Kasumi-1 (cell line): ENCODE measurements around the gene PRM1.

Source experiments
- DNase-seq, 2 experiments: peaks; one replicate each; lab custom pipeline; 2025; lab: John Stamatoyannopoulos, UW

The PRM1 gene

GRCh38 chr16:11273721-11274324 lies 7.3 kb downstream of the PRM1 start:
- no peak for DNase-seq

GRCh38 chr16:11272921-11273720 lies 8.0 kb downstream of the PRM1 start, which contains the start of gene PRM3:
Gene PRM3, minus strand, starts transcription at chr16:11273629. Its CDS starts 34 bp downstream, at chr16:11273595.
- DNase-seq, result no peak

- DNase-seq, result no peak
These were observed 8.6 kb downstream of the PRM1 start for GRCh38 chr16:11272484-11272883.

GRCh38 chr16:11271610-11272009 lies 9.5 kb downstream of the PRM1 start:
- DNase-seq, result no peak

- no peak for DNase-seq
These were observed 10.4 kb downstream of the PRM1 start for GRCh38 chr16:11270602-11271162.

- DNase-seq, result no peak
These were observed 12.2 kb downstream of the PRM1 start, which contains the start of gene TNP2 for GRCh38 chr16:11268921-11269375. Gene TNP2, minus strand, starts transcription at chr16:11269325. Its CDS starts 63 bp downstream, at chr16:11269262.

- no peak for DNase-seq
These were observed 16.0 kb downstream of the PRM1 start for GRCh38 chr16:11265124-11265523.

- peak; percentile 0 to 18 for DNase-seq
These were observed 16.8 kb downstream of the PRM1 start for GRCh38 chr16:11264155-11264832.

- no peak for DNase-seq
These were observed 17.4 kb downstream of the PRM1 start for GRCh38 chr16:11263737-11264136.

GRCh38 chr16:11262915-11263314 lies 18.2 kb downstream of the PRM1 start:
- no peak for DNase-seq

GRCh38 chr16:11260596-11260966 lies 20.5 kb downstream of the PRM1 start:
- no peak for DNase-seq

- DNase-seq, result no peak
These were observed 21.2 kb downstream of the PRM1 start for GRCh38 chr16:11259655-11260595.

- no peak for DNase-seq
These were observed 22.3 kb downstream of the PRM1 start for GRCh38 chr16:11258553-11259492.

GRCh38 chr16:11257131-11257938 lies 23.8 kb downstream of the PRM1 start:
- peak; percentile 38 to 42 for DNase-seq

- no peak for DNase-seq
These were observed 24.4 kb downstream of the PRM1 start for GRCh38 chr16:11256661-11257130.

GRCh38 chr16:11255737-11256660 lies 25.1 kb downstream of the PRM1 start, which contains the start of gene SOCS1:
Gene SOCS1, minus strand, starts transcription at chr16:11256204. Its CDS starts 726 bp downstream, at chr16:11255478.
- peak; percentile 12 to 35 for DNase-seq

GRCh38 chr16:11254913-11255736 lies 26.0 kb downstream of the PRM1 start:
- no peak for DNase-seq
